GM12891 (cell line): ENCODE data around the gene SPEN.

Experiments
- DNase-seq: peaks from one replicate; pipeline ENCODE4 v3.0.0; 2011; ENCODE audit warnings: low spot score; ENCODE audit not compliant: insufficient read length
- FAIRE-seq: peaks from 2 replicates; lab custom pipeline; 2011; peaks lifted over from hg19 to GRCh38; lab: Jason Lieb, UNC
- PAX5 ChIP-seq: IDR thresholded peaks from 2 replicates; pipeline ENCODE4 v1.6.1; 2011; ENCODE audit warnings: low read length, moderate library complexity, mild to moderate bottlenecking; ENCODE audit not compliant: insufficient read depth, severe bottlenecking
- POLR2A ChIP-seq: IDR thresholded peaks from 2 replicates; pipeline ENCODE4 v1.6.1; 2011; ENCODE audit warnings: low read depth, low read length, control low read depth
- POLR2AphosphoS5 ChIP-seq: IDR thresholded peaks from 2 replicates; pipeline ENCODE4 v1.6.1; 2011; ENCODE audit warnings: low read depth, low read length, control low read depth
- POU2F2 ChIP-seq: IDR thresholded peaks from 2 replicates; pipeline ENCODE4 v1.6.1; 2011; ENCODE audit warnings: low read depth, mild to moderate bottlenecking, control low read depth, low read length, moderate library complexity
- SPI1 ChIP-seq: IDR thresholded peaks from 2 replicates; pipeline ENCODE4 v1.6.1; 2011; ENCODE audit warnings: low read depth, low read length, control low read depth
- TAF1 ChIP-seq: IDR thresholded peaks from 2 replicates; pipeline ENCODE4 v1.6.1; 2011; ENCODE audit warnings: low read depth, low read length, control low read depth

SPEN gene

DNA sequence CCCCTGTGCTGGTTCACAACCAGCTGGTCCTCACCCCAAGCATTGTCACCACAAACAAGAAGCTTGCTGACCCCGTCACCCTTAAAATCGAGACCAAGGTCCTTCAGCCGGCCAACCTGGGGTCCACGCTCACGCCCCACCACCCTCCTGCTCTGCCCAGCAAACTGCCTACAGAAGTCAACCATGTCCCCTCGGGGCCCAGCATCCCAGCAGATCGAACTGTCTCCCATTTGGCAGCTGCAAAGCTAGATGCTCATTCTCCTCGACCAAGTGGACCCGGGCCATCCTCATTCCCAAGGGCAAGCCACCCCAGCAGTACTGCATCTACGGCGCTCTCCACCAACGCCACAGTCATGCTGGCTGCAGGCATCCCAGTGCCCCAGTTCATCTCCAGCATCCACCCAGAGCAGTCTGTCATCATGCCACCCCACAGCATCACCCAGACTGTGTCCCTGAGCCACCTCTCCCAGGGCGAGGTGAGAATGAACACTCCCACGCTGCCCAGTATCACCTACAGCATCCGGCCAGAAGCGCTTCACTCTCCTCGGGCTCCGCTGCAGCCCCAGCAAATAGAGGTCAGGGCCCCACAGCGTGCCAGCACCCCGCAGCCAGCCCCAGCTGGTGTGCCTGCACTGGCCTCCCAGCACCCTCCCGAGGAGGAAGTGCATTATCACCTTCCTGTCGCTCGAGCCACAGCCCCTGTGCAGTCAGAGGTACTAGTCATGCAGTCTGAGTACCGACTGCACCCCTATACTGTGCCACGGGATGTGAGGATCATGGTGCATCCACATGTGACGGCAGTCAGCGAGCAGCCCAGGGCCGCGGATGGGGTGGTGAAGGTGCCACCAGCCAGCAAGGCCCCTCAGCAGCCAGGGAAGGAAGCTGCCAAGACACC, 87.8 kb downstream of the SPEN start:
- TF ChIP-seq POLR2AphosphoS5 (no peak), POLR2A (no peak), TAF1 (no peak), PAX5 (no peak), POU2F2 (no peak), SPI1 (no peak)
- DNase-seq = no peak
- no peak for FAIRE-seq

DNA sequence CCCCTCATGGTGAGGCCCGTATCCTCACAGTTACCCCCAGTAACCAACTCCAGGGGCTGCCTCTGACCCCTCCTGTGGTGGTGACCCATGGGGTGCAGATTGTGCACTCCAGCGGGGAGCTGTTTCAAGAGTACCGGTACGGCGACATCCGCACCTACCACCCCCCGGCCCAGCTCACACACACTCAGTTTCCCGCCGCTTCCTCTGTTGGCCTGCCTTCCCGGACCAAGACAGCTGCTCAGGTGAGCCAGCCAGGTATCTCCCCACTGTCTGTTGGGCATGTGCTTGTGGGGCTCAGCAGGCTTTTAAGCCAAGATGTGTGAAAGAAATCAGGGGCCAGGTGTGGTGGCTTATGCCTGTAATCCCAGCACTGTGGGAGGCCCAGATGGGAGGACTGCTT, 88.5 kb downstream of the SPEN start:
- FAIRE-seq = no peak
- DNase-seq = no peak
- TF ChIP-seq POLR2A = no peak
- no peak for TF ChIP-seq SPI1
- no peak for TF ChIP-seq POU2F2
- TF ChIP-seq TAF1 = no peak
- no peak for TF ChIP-seq POLR2AphosphoS5
- no peak for TF ChIP-seq PAX5

DNA sequence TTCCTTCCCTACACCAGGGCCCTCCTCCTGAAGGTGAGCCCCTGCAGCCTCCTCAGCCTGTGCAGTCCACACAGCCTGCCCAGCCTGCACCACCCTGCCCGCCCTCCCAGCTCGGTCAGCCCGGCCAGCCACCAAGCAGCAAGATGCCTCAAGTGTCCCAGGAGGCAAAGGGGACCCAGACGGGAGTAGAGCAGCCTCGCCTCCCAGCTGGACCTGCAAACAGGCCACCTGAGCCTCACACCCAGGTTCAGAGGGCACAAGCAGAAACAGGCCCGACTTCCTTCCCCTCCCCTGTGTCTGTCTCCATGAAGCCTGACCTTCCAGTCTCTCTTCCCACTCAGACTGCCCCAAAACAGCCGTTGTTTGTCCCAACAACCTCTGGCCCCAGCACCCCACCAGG, 89.6 kb downstream of the SPEN start:
- no peak for FAIRE-seq
- TF ChIP-seq PAX5 (no peak), POLR2A (no peak), POU2F2 (no peak), SPI1 (no peak), TAF1 (no peak), POLR2AphosphoS5 (no peak)

DNA sequence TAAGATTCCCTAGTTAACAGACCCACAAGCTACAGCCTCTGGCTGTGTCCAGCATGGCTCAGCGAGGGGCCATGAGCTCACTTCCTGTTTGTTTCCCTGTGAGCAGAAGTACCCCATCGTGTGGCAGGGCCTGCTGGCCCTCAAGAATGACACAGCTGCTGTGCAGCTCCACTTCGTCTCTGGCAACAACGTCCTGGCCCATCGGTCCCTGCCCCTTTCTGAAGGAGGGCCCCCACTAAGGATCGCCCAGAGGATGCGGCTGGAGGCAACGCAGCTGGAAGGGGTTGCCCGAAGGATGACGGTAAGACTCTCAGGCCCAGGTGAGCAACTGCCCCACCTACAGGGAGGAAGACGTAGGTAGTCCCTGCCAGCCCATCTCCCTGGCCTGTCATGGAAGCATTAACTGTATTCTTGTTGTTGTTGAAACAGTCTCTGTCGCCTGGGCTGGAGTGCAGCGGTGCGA, 90.2 kb downstream of the SPEN start:
- TF ChIP-seq TAF1 = no peak
- TF ChIP-seq POLR2AphosphoS5 = 0 out of 2 replicates have a peak, but pooled peaks have one; percentile 28
- TF ChIP-seq SPI1 = peak; percentile 33; the same call in 1 of the 2 replicates
- FAIRE-seq (peak; percentile 83), DNase-seq (no peak)

More for the DNA sequence above, 89.6 kb downstream of the SPEN start:
- no peak for DNase-seq

DNA sequence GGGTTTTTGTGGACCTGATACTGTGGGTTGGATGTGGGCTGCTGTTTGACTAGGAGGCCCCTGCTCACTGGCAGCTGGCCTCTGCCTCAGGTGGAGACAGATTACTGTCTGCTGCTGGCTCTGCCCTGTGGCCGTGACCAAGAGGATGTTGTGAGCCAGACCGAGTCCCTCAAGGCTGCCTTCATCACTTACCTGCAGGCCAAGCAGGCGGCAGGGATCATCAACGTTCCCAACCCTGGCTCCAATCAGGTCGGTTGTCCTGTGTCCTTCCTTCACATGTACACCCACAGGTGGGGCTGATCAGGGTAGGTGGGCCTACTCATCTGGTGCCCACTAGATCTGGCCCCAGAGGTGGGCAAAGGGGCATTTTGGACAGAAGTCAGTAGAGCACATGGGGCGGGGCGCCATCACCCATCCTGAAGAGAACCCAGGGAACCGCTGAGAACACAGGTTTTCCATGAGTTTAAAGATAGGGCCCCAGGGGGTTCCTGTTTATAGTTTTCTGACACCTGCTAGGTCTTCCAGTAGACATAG, 91.2 kb downstream of the SPEN start:
- FAIRE-seq (peak; percentile 20), DNase-seq (no peak)
- TF ChIP-seq POU2F2 (no peak), POLR2AphosphoS5 (no peak; the same call in 1 of the 2 replicates), SPI1 (no peak), POLR2A (no peak), TAF1 (no peak), PAX5 (no peak)

DNA sequence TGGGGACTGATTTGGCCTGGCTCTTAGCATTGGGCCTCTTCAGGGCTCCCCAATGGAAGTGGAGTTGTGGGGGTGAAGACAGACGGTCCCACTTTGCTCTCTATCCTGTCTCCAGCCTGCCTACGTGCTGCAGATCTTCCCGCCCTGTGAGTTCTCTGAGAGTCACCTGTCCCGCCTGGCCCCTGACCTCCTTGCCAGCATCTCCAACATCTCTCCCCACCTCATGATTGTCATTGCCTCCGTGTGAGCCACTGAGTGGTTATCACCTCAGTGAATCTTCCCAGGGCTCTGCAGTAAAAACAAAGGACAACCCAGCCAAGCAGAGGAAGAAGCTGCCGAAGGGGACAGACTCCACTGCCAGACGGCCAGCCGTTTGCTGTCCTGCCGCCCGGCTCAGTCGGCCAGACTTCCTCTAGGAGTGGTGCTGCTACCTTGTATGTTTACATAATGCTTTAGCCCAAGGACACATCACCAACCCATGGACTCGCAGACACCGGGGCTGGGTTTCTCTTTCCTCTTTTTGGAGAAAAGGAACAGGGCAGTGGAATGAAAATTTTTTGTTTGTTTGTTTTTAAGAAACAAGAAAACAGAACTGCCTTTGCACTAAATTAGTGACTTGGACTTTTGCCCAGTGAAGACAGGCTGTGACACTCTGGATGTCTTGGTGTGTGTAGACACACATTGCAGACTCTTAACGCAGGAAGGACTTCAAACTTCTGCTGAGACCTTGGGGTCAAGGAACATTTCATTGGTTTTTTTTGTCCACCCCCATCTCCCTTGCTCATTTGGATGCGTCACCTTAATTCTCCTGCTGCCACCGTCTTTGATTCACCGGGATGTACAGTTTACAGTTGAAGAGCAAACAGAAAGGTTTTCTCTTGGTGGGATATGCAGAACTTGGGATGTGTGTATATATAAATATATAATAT, 91.9 kb downstream of the SPEN start:
- FAIRE-seq (no peak), DNase-seq (no peak)
- 0 out of 2 replicates have a peak, but pooled peaks have one; percentile 12 for TF ChIP-seq POLR2A
- no peak for TF ChIP-seq POU2F2

DNA sequence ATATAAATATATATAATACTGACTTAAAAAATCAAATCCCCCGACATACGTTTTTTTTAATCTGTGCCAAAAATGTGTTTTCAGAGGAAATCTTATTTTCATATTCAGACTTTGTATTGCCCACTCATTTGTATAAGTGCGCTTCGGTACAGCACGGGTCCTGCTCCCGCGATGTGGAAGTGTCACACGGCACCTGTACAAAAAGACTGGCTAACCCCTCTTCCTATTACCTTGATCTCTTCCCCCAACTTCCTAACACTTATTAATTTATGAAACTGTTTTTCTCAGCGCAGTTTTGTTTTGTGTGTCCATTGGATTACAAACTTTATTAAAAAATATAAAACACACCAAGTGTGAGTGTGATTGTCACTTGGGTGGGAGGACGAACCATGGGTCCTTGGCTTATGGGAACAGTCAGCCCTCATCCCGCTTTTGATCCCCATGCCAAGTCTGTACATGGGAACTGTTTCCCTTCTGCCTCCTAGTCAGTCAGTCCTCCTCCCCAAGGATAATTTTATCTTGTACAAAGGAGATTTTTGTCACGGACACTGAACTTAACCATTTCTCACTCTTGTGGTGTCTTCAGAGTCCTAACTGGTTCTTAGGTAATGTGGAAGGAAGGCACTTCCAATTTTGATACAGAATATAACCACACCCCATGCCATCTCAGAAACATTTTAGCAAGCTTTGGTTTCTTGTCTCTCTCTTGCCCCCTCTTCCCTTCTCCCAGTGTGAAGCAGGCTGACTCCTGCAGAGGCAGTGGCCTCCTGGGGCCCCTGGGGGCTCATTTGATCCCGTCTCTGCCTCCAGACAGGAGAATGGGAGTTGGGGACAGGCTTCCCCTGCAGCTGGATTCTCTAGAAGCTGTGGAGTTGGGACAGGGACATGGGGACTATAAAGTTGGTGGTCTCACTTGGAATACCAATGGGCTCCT, 92.9 kb downstream of the SPEN start:
- TF ChIP-seq POLR2A = no peak
- TF ChIP-seq SPI1 = no peak
- no peak for TF ChIP-seq TAF1
- TF ChIP-seq POU2F2 = no peak
- TF ChIP-seq PAX5 = no peak
- peak; percentile 31; the same call in 1 of the 2 replicates for TF ChIP-seq POLR2AphosphoS5
- DNase-seq (no peak), FAIRE-seq (no peak)
